GM21381 (cell line): ENCODE data around the gene PHYHD1.
A peak's percentile ranks its signal among the peaks of the same experiment; 100 is the strongest.
"Not testable (repeated sequence)": the region's sequence is repeated elsewhere in the genome, so short reads cannot be mapped to it uniquely, and the experiment has no call there.

Experiments used
- ATAC-seq: cut with Tn5 transposase; IDR thresholded peaks from one replicate; pipeline ENCODE4 v1.9.1; 2021; ENCODE audit warnings: mild to moderate bottlenecking, moderate library complexity; ENCODE audit not compliant: unreplicated experiment

The PHYHD1 gene

DNA sequence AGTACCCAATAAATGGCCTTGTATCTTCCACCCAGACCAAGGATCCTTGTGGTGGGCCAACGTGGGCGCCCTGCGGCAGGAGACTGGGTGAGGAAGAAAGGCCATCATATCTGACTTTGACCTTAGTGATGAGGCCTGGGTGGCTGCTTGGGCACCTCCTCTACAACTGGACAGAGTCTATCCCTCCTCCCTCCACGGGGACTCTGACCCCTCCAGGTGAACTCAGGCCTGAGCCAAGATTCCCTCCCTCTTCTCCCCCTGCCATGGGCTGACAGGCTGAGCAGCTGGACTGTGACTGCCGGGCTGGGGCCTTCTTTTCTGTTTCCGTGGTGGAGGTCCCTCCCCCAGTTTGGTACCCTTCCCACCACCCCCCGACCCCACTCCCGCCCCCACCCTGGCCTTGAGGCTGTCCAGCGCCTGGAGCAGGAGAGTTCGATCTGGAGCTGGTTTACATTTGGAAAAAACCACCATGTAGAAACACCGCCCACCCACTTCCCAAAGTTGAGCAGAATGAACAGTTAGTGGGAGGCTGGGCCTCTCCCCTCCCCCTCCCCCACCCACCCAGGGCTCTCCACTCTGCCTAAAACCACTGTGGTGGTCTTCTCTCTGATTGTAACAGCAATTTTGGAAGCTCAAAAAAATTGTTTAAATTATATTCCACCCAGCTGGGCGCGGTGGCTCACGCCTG is 1.2 kb upstream of the PHYHD1 start:
- no peak for ATAC-seq

- ATAC-seq: no peak
Measured at GRCh38 chr9:128921881-128922763, 1.3 kb downstream of the PHYHD1 start.

GRCh38 chr9:128923493-128923883 is 2.7 kb downstream of the PHYHD1 start:
- ATAC-seq: no peak

DNA sequence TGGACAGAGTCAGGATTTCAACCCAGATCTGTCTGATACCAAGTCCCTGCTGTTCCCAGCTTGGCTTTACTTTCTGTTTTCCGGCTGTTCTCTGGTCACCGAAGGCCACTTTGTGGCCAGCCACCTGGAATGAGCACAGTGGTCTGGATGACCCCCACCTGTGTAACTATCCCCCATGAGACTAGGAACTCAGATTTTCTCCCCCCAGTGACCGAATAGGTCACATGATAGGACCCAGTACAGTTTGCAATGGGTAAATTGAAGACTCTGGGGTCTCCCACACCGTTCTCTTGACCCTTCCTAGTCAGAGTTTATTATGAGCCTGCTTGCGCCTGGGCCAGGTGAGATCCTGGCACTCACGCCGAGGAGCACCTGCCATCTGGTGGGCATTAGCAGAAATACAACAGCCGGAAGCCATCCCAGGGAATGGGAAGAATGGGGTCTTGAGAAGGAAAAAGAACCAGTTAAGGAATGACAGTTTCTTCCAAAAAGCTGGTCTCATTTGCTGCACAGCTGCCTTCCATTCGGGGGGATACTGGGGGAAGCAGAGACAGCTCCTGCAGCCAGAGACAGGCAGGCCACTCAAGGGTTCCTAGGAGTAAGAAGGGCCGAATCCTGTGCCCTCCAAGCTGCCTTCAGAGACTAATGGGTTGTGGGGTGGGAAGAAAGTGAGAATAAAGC is 7.1 kb downstream of the PHYHD1 start:
- ATAC-seq: no peak

DNA sequence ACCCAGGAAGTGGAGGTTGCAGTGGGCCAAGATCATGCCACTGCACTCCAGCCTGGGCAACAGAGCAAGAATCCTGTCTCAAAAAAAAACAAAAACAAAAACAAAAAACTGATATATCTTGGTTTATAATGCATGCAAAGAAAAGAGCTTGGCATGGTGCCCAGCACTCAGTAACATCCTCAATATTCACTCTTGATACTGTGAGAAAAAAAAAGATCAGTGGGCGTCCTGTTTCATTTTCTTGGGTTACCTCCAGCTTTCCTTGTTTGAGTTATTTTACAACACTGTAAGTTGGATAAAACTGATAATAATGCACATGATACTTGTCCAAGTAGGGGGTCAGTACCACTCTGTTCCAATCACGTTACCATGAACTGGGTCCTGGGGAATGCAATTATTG is 7.8 kb downstream of the PHYHD1 start:
- no peak for ATAC-seq

DNA sequence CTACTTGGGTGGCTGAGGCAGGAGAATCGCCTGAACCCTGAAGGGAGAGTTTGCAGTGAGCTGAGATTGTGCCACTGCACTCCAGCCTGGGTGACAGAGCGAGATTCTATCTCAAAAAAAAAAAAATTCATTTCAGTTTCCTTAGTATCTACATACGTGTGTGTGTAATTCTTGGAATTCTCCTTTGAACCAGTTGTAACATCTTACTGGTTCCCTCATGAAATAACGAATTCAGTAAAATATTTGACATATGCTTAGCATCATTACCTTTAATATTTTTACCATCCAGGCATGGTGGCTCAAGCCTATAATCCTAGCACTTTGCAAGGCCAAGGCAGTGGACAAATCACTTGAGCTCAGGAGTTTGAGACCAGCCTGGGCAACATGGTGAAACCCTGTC is 8.8 kb downstream of the PHYHD1 start:
- no peak for ATAC-seq

GRCh38 chr9:128933731-128934130 is 12.9 kb downstream of the PHYHD1 start:
- no peak for ATAC-seq

DNA sequence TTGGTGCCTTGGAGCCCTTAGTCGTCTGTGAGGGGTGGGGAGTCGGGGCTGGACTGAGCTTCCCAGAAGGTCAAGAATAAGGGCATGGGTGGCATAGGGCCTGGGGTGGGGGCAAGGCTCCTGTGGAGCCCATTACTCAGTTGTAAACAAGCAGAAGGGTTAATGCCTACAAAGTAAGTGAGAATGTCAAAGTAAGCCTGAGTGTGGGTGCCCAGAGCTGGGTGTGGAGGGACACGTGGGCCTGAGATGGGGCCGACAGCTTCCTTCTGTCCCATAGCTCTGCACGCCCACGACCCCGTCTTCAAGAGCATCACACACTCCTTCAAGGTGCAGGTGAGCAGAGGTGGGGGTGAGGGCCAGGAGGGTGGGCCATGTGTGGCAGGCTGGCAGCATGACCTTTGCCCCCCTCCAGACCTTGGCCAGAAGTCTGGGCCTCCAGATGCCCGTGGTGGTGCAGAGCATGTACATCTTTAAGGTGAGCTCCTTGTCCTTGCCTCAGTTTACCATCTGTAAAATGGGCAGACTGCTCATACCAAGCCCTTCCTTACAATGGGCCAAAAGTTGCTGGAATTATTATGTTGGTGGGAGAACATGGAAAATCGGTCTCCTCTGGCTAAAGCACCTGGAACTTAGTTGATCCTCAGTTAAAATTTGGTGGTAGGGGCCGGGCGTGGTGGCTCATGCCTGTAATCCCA is 15.5 kb downstream of the PHYHD1 start:
- ATAC-seq: no peak

- ATAC-seq: no peak
Measured at GRCh38 chr9:128937310-128938165, 16.8 kb downstream of the PHYHD1 start.

DNA sequence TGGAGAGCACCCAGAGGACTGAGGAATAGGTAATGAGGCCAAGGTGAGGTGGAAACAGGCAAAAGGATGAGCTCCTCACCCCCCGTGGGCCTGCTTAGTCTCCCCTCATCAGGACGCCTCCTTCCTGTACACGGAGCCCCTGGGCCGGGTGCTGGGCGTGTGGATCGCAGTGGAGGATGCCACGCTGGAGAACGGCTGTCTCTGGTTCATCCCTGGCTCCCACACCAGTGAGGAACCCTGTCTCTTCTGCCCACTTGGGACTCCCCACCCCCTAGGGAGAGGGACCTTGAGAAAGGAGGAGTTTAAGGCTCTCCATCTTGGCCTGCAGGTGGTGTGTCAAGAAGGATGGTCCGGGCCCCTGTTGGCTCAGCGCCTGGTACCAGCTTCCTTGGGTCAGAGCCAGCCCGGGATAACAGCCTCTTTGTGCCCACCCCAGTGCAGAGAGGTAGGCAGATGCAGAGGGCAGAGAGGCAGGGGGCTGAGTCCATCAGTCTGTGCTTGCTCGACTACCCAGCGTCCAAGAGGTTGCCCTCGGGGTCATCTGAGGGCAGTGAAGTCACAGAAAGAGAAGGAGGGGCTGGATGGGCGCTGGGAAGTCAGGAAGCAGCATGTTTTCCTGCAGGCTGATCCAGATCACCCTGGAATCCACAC is 19.6 kb downstream of the PHYHD1 start:
- no peak for ATAC-seq

DNA sequence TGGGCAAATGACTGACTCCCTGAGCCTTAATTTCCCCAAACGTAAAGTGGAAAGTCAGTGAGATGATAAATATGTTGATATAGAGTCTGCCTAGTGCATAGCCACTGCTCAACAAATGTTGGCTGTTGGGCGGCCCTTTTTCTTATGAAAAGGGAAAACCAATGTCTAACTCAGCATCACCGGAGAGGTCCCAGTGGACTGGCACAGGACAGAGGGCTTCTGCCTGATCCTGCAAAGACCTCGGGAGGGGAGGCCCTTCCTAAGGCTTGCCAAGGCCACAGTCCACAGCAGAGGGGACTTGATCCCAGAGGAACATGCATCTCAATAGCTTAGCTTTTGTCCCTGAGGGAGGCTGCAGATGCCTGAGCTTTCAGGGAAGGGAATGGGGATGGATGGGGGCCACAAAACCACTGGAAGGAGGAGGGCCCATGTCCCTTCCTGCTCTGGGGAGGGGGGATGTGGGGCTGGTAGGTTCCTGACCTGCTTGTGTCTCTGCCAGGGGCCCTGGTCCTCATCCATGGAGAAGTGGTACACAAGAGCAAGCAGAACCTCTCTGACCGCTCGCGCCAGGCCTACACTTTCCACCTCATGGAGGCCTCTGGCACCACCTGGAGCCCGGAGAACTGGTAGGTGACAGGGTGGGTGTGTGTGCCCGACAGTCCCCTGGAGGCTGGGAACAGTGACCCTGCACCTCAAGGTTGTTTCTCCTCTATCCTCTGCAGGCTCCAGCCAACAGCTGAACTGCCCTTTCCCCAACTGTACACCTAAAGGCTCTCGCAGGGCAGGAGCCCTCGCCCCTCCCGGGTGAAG is 20.4 kb downstream of the PHYHD1 start:
- ATAC-seq: no peak

- ATAC-seq: no peak
Measured at GRCh38 chr9:128943832-128944620, 23.2 kb downstream of the PHYHD1 start.

GRCh38 chr9:128944966-128945365 is 24.2 kb downstream of the PHYHD1 start:
- ATAC-seq: not testable (repeated sequence)

- no peak for ATAC-seq
Measured at GRCh38 chr9:128945798-128946501, 25.2 kb downstream of the PHYHD1 start.

DNA sequence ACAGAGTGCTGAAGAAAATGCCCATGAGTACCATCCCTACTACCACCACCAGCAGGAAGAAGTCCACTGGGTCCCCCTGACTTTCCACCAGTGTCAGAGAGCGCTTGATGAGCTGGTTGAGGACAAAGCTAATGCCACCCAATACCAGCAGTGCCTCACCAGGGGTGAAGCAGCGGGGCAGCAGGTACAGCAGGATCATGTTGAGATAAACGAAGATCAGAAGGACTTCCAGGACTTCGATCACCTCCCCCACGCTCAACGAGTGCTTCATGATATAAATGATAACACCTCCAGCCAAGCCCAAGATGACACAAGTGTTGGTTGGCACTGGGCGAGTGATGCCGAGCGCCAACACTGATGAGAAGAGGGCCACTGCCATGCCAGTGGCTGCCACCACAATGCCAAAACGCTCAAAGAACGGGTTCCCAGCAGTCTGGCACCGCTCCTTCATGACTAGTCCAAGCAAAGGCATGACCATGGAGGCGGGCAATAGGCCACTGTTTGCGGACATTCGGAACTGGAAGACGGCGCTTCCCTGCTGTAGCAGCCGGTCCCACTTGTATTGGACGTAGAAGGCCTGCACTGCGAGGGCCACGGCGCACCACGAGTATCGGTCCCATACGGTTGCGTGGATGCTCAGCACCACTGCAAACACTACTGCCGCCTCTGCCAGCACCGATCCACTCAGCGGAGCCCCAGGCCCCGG is 25.9 kb downstream of the PHYHD1 start:
- peak; percentile 26 for ATAC-seq

DNA sequence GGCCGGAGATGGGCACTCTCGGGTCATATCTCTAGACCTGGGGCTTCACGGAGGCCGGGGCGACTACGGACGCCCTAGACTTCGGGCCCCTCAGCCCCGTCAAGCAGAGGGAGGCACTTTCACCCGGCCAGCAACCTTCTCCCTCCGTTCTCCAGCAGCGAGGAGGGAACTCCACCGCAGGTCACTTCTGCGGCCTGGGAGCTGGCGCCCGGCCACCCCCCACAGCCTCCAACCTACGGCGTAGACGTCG is 26.4 kb downstream of the PHYHD1 start:
- no peak for ATAC-seq
